T-cell (primary cell): ENCODE measurements around the gene NAE1. TPM values are rescaled to one million over a fixed set of nuclear protein-coding genes. Genes with fewer than 3 reads are reported as not detected.

Experiments used
- ATAC-seq, 4 experiments: fragments of 200-7000 bp in 3 of 4; fragments of 150-1000 bp in 1 of 4; cut with Tn5 transposase; replicated peaks in 1 of 4; 1 replicate in 3 of 4; 2 replicates in 1 of 4; pipeline ENCODE4 v1.10.0; 2021; ENCODE audit warnings: moderate library complexity in 3 of 4, mild to moderate bottlenecking in 2 of 4, moderate number of reproducible peaks in 1 of 4
- CTCF ChIA-PET, 2 donors: fragments of 300-600 bp; sonication (Branson Sonifier 250); formaldehyde crosslinking; loops; one replicate each; lab custom pipeline; 2022; ENCODE audit warnings: antibody characterized with exemption in 2 of 2; lab: Charles Lee
- POLR2A ChIA-PET, 2 donors: fragments of 300-600 bp; sonication (Branson Sonifier 250); formaldehyde crosslinking; loops; one replicate each; lab custom pipeline; 2022; ENCODE audit warnings: antibody characterized with exemption in 2 of 2; lab: Charles Lee
- DNase-seq, 35 experiments: peaks; one replicate each; pipeline versions ENCODE4 v3.0.0 to v3.0.0-alpha.2; 2013 to 2023
- H3K27ac ChIP-seq: one replicate; pipeline ENCODE4 v1.5.1; 2013; ENCODE audit warnings: low read length
- H3K27me3 ChIP-seq, 2 experiments: replicated peaks in 1 of 2; 1 replicate in 1 of 2; 2 replicates in 1 of 2; pipeline versions ENCODE4 v1.6.1 to v1.7.0; 2013; ENCODE audit warnings: low read length in 1 of 2, mixed read lengths in 1 of 2; ENCODE audit not compliant: control insufficient read depth in 2 of 2, insufficient read depth in 2 of 2; ENCODE audit errors: extremely low read depth in 1 of 2
- H3K36me3 ChIP-seq, 2 donors: 1 replicate in 1 of 2; 2 replicates in 1 of 2; pipeline versions ENCODE4 v1.6.1 to v1.7.0; 2013; ENCODE audit warnings: low read length in 1 of 2; ENCODE audit not compliant: control insufficient read depth in 2 of 2, insufficient read depth in 1 of 2; ENCODE audit errors: extremely low read depth in 1 of 2
- H3K4me1 ChIP-seq, 2 experiments: 1 replicate in 1 of 2; 2 replicates in 1 of 2; pipeline versions ENCODE4 v1.6.1 to v1.7.0; 2013; ENCODE audit warnings: low read length in 2 of 2, mixed read lengths in 1 of 2; ENCODE audit not compliant: insufficient read depth in 2 of 2, control insufficient read depth in 1 of 2; ENCODE audit errors: extremely low read depth in 1 of 2
- H3K4me3 ChIP-seq, 2 donors: 1 replicate in 1 of 2; 2 replicates in 1 of 2; pipeline versions ENCODE4 v1.5.1 to v1.7.0; 2013; ENCODE audit warnings: mild to moderate bottlenecking in 2 of 2, low read length in 1 of 2, moderate library complexity in 1 of 2; ENCODE audit not compliant: control insufficient read depth in 1 of 2; ENCODE audit errors: extremely low read depth in 1 of 2
- H3K9me3 ChIP-seq: 2 replicates; pipeline ENCODE4 v1.7.0; 2013
- H3K27ac Mint-ChIP-seq, 2 donors: one replicate each; pipeline ENCODE4 v1.8.0; 2020 to 2021; ENCODE audit warnings: mild to moderate bottlenecking in 2 of 2, mixed read lengths in 2 of 2
- H3K27me3 Mint-ChIP-seq, 2 donors: one replicate each; pipeline ENCODE4 v1.8.0; 2021 to 2022; ENCODE audit warnings: mixed read lengths in 2 of 2
- H3K36me3 Mint-ChIP-seq: one replicate; pipeline ENCODE4 v1.8.0; 2021; ENCODE audit warnings: mixed read lengths
- H3K4me1 Mint-ChIP-seq, 3 donors: one replicate each; pipeline ENCODE4 v1.8.0; 2020 to 2022; ENCODE audit warnings: mixed read lengths in 3 of 3, mild to moderate bottlenecking in 1 of 3
- H3K4me3 Mint-ChIP-seq, 3 donors: one replicate each; pipeline ENCODE4 v1.8.0; 2020 to 2022; ENCODE audit warnings: mild to moderate bottlenecking in 3 of 3, mixed read lengths in 3 of 3, moderate library complexity in 3 of 3
- H3K9me3 Mint-ChIP-seq, 3 donors: one replicate each; pipeline ENCODE4 v1.8.0; 2020 to 2022; ENCODE audit warnings: mixed read lengths in 3 of 3
- WGBS: methylation state at CpG from one replicate; pipeline ENCODE4 v1.1.5; 2013; ENCODE audit warnings: missing lambda C conversion rate; ENCODE audit not compliant: insufficient coverage; 5-methylcytosine and 5-hydroxymethylcytosine counted together
- total RNA-seq, 35 experiments: library from RNA in 6 of 35; stranded (reverse) in 6 of 35; fragments of 120-200 nt in 1 of 35; gene quantifications; one replicate each; pipeline versions ENCODE4 v1.2.1 to v1.2.4 and lab custom pipeline; 2013 to 2026

The NAE1 gene
- total RNA-seq, 5 donors from 2014 or later (not counting 1 experiment from before 2014, with no cell fraction given) = 67.8 to 93.2 (median 75.0) TPM

GRCh38 chr16:66832190-66832589, 1.4 kb upstream of the NAE1 start:
- Mint-ChIP-seq H3K4me1 (peaks cover 21 to 28% (median 28%) of the 10 kb centered on the region in 3 donors), H3K27me3 (peaks cover 0 to 5% of the 10 kb centered on the region in 2 donors), H3K4me3 (peak overlapping the region in 1 of 3 donors; percentile 67), H3K36me3 (peaks cover 3% of the 10 kb centered on the region), H3K9me3 (no peaks in the 10 kb centered on the region), H3K27ac (no peak overlapping the region)
- ChIA-PET POLR2A (no interaction called here), CTCF (interaction anchor here (0.6 to 3.9 kb wide), 3 partner anchors 36 to 987 kb away, joined by 3 to 38 read pairs (median 6); no protein-coding TSS in a partner anchor)
- Histone ChIP-seq H3K27ac (no peak overlapping the region), H3K4me1 (peaks cover 8 to 28% of the 10 kb centered on the region in 2 experiments), H3K36me3 (peaks cover 0 to 5% of the 10 kb centered on the region in 2 donors), H3K4me3 (no peak overlapping the region), H3K9me3 (no peaks in the 10 kb centered on the region), H3K27me3 (peaks cover 0 to 19% of the 10 kb centered on the region in 2 experiments)
- ATAC-seq (no peak), DNase-seq (no peak)
- WGBS = no CpG with 5 or more reads among the region's 3 CpGs

DNA sequence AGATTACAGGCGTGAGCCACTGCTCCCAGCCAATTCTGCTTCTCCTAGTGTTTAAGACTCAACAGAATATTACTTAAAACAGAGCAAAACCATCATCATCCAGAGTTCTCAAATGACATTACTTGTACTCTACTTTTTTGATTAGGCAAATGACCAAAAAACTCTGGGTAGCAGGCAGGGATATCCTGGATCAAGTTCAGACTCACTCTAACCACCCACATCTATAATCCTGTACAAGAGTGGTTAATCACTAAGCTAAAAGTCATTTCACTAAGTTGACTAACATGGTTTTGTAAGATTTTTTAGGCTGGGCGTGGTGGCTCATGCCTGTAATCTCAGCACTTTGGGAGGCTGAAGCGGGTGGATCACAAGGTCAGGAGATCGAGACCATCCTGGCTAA, 6.8 kb downstream of the NAE1 start:
- WGBS = 86% methylated on average over 1 of the region's 4 CpGs
- peaks cover 29 to 30% (median 29%) of the 10 kb centered on the region in 3 donors for H3K4me1 Mint-ChIP-seq
- ATAC-seq = no peak
- peaks cover 29% of the 10 kb centered on the region for H3K36me3 Mint-ChIP-seq
- Histone ChIP-seq H3K36me3 (peaks cover 7 to 53% of the 10 kb centered on the region in 2 donors), H3K9me3 (no peaks in the 10 kb centered on the region), H3K4me3 (no peak overlapping the region), H3K27me3 (no peaks in the 10 kb centered on the region), H3K27ac (no peak overlapping the region), H3K4me1 (peaks cover 2 to 11% of the 10 kb centered on the region in 2 experiments)
- H3K4me3 Mint-ChIP-seq = no peak overlapping the region
- no peaks in the 10 kb centered on the region for H3K27me3 Mint-ChIP-seq
- no peak for DNase-seq
- H3K27ac Mint-ChIP-seq = no peak overlapping the region
- no peaks in the 10 kb centered on the region for H3K9me3 Mint-ChIP-seq
- ChIA-PET CTCF (interaction anchor here in 1 of 2 donors (0.5 to 0.6 kb wide), 4 partner anchors 44 to 220 kb away, joined by 3 read pairs; no protein-coding TSS in a partner anchor), POLR2A (no interaction called here)

GRCh38 chr16:66814734-66815133, 16.0 kb downstream of the NAE1 start:
- peaks cover 12 to 77% of the 10 kb centered on the region in 2 donors for H3K36me3 ChIP-seq

DNA sequence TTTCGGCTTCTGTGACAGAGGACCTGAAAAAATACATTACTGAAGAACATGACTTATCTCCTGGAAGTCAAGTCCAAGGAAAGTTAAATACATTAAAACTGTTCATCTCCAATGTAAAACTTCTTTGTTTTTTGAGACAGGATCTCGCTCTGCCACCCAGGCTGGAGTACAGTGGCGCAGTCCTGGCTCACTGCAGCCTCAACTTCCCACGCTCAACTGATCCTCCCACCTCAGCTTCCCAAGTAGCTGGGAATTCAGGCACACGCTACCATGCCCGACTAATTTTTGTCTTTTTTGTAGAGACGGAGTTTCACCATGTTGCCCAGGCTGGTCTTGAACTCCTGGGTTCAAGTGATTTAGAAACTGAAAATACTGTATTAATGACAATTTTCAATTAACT, 19.7 kb downstream of the NAE1 start:
- Histone ChIP-seq H3K36me3 (peaks cover 12 to 72% of the 10 kb centered on the region in 2 donors), H3K4me3 (no peak overlapping the region), H3K27ac (no peak overlapping the region), H3K4me1 (no peaks in the 10 kb centered on the region), H3K9me3 (no peaks in the 10 kb centered on the region), H3K27me3 (no peaks in the 10 kb centered on the region)
- DNase-seq (no peak), ATAC-seq (no peak)
- Mint-ChIP-seq H3K9me3 (no peaks in the 10 kb centered on the region), H3K36me3 (peaks cover 54% of the 10 kb centered on the region), H3K27ac (no peak overlapping the region), H3K4me3 (no peak overlapping the region), H3K4me1 (no peaks in the 10 kb centered on the region), H3K27me3 (no peaks in the 10 kb centered on the region)
- WGBS = 100% methylated on average over 3 of the region's 7 CpGs
- ChIA-PET POLR2A (interaction anchor here in 1 of 2 donors (0.5 kb wide), 1 partner anchor 28 kb away, joined by 3 read pairs; no protein-coding TSS in a partner anchor), CTCF (no interaction called here)

More at GRCh38 chr16:66814734-66815133, 16.0 kb downstream of the NAE1 start:
- Mint-ChIP-seq H3K27ac (no peak overlapping the region), H3K4me1 (no peaks in the 10 kb centered on the region), H3K27me3 (no peaks in the 10 kb centered on the region), H3K36me3 (peaks cover 55% of the 10 kb centered on the region), H3K9me3 (no peaks in the 10 kb centered on the region), H3K4me3 (no peak overlapping the region)
- Histone ChIP-seq H3K4me3 (no peak overlapping the region), H3K27ac (no peak overlapping the region), H3K9me3 (no peaks in the 10 kb centered on the region), H3K4me1 (no peaks in the 10 kb centered on the region), H3K27me3 (no peaks in the 10 kb centered on the region)
- no peak for DNase-seq
- 85% methylated on average over 2 of the region's 2 CpGs for WGBS
- CTCF ChIA-PET = no interaction called here
- POLR2A ChIA-PET = no interaction called here
- ATAC-seq = no peak

DNA sequence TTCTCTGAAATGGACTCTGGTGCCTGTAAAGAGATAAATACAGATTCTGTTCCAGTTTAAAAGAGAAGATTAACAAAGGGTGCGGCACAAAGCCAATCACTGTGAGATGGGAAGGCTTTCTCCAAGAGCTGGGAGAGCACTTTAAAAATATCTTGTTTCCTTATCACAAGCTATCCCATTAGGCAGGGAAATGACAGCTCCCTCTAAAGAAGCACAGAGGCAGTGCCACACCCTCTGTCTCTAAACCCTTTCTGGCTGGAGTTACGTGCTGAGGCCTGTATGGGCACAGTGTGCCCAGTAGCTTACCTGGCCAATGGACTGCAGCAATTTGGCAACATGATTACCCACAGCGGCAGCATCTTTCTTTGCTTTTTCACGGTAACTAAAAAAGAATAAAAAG, 20.4 kb downstream of the NAE1 start:
- Histone ChIP-seq H3K9me3 (no peaks in the 10 kb centered on the region), H3K27me3 (no peaks in the 10 kb centered on the region), H3K27ac (no peak overlapping the region), H3K4me3 (no peak overlapping the region), H3K36me3 (peaks cover 7 to 71% of the 10 kb centered on the region in 2 donors), H3K4me1 (no peaks in the 10 kb centered on the region)
- Mint-ChIP-seq H3K36me3 (peaks cover 54% of the 10 kb centered on the region), H3K9me3 (no peaks in the 10 kb centered on the region), H3K4me1 (no peaks in the 10 kb centered on the region), H3K4me3 (no peak overlapping the region), H3K27me3 (no peaks in the 10 kb centered on the region), H3K27ac (no peak overlapping the region)
- ChIA-PET POLR2A (interaction anchor here in 1 of 2 donors (0.5 kb wide), 1 partner anchor 27 kb away, joined by 3 read pairs; no protein-coding TSS in a partner anchor), CTCF (no interaction called here)
- ATAC-seq = no peak
- DNase-seq = no peak
- WGBS = 86% methylated on average over 1 of the region's 4 CpGs

DNA sequence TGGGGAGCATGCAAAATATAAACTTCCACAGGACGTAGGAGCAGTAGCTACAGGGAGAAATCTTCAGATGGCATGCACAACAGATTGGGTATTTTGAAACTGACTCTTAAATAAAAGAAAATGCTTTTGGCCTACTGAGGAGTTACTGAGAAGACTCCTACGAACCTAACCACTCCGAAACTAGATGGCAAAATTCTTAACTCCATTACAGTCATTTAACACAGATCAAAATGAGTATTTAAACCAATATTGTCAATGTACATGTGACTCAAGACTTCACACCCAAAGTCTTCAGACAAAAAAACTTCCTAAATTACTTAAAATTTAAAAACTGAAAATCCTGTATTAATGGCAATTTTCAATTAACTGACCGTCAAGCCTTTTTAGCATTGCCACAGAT, 21.0 kb downstream of the NAE1 start:
- no CpG with 5 or more reads among the region's 4 CpGs for WGBS
- H3K36me3 Mint-ChIP-seq = peaks cover 54% of the 10 kb centered on the region
- H3K27me3 ChIP-seq = no peaks in the 10 kb centered on the region
- CTCF ChIA-PET = no interaction called here
- H3K4me3 ChIP-seq = no peak overlapping the region
- no peaks in the 10 kb centered on the region for H3K4me1 Mint-ChIP-seq
- no peak overlapping the region for H3K27ac Mint-ChIP-seq
- H3K27me3 Mint-ChIP-seq = no peaks in the 10 kb centered on the region
- no peaks in the 10 kb centered on the region for H3K4me1 ChIP-seq
- no peak overlapping the region for H3K4me3 Mint-ChIP-seq
- POLR2A ChIA-PET = no interaction called here
- DNase-seq (no peak), ATAC-seq (no peak)
- no peaks in the 10 kb centered on the region for H3K9me3 Mint-ChIP-seq
- peaks cover 6 to 76% of the 10 kb centered on the region in 2 donors for H3K36me3 ChIP-seq
- no peaks in the 10 kb centered on the region for H3K9me3 ChIP-seq
- H3K27ac ChIP-seq = no peak overlapping the region
